GM06990 (cell line): ENCODE results near the gene LY6G5C.

Experiments used
- DNase-seq: peaks from one replicate; pipeline ENCODE4 v3.0.0-alpha.2; 2011; ENCODE audit not compliant: insufficient read length; ENCODE audit errors: extremely low read depth
- H3K27me3 ChIP-seq: replicated peaks from 2 replicates; pipeline ENCODE4 v1.6.0; 2011; ENCODE audit warnings: low read length; ENCODE audit not compliant: control insufficient read depth, insufficient read depth
- H3K36me3 ChIP-seq: 2 replicates; pipeline ENCODE4 v1.5.1; 2011; ENCODE audit warnings: low read length; ENCODE audit not compliant: control insufficient read depth, insufficient read depth
- H3K4me3 ChIP-seq: replicated peaks from 2 replicates; pipeline ENCODE4 v1.5.1; 2011; ENCODE audit warnings: low read depth, mild to moderate bottlenecking, control low read depth, low read length
- TF ChIP-seq, protein P1 (sequence below): IDR thresholded peaks from 2 replicates; pipeline ENCODE4 v1.5.1; 2011; ENCODE audit warnings: low read length, control low read depth, mild to moderate bottlenecking, inconsistent platforms; ENCODE audit not compliant: insufficient read depth, poor library complexity, severe bottlenecking

Gene LY6G5C

DNA sequence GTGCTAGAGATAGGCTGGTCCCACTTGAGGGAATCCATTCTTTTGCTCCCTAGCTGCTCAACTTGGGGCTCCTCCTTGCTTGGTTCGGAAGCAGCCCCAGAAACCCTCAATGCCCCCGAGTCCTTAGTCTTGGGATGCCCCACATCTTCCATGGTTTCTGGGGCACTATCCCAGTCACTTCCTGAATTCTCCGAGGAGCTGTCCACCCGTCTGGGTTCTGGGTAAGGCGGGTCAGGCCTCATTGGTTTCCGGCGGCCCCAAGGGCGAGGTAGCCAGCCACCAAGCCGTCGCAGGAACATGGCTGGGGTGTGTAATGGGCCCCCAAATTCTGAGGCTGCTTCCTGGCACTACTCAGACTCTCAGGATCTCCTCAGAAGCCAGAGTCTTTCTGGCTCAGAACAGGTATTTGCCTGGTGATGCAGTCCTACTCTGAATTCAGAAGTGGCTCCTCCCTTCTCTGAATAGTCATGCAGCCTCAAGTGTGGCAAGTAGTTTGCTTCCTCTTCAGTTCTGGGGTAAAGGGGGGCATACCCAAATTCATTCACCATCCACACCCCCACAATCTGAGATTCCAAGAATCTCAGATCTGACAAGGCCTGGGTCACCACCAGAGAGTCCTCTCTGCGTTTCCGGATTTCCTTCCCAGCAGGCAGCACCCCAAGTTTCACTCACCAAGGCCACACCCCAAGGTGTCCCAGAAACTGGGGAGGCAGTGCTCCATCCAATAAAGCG is 21.1 kb downstream of the LY6G5C start:
- no peak for DNase-seq
- Histone ChIP-seq H3K27me3 (no peaks in the 10 kb centered on the region), H3K4me3 (peak overlapping the region; percentile 92), H3K36me3 (peaks cover 11% of the 10 kb centered on the region)
- TF ChIP-seq, protein P1, sequence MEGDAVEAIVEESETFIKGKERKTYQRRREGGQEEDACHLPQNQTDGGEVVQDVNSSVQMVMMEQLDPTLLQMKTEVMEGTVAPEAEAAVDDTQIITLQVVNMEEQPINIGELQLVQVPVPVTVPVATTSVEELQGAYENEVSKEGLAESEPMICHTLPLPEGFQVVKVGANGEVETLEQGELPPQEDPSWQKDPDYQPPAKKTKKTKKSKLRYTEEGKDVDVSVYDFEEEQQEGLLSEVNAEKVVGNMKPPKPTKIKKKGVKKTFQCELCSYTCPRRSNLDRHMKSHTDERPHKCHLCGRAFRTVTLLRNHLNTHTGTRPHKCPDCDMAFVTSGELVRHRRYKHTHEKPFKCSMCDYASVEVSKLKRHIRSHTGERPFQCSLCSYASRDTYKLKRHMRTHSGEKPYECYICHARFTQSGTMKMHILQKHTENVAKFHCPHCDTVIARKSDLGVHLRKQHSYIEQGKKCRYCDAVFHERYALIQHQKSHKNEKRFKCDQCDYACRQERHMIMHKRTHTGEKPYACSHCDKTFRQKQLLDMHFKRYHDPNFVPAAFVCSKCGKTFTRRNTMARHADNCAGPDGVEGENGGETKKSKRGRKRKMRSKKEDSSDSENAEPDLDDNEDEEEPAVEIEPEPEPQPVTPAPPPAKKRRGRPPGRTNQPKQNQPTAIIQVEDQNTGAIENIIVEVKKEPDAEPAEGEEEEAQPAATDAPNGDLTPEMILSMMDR: no peak

DNA sequence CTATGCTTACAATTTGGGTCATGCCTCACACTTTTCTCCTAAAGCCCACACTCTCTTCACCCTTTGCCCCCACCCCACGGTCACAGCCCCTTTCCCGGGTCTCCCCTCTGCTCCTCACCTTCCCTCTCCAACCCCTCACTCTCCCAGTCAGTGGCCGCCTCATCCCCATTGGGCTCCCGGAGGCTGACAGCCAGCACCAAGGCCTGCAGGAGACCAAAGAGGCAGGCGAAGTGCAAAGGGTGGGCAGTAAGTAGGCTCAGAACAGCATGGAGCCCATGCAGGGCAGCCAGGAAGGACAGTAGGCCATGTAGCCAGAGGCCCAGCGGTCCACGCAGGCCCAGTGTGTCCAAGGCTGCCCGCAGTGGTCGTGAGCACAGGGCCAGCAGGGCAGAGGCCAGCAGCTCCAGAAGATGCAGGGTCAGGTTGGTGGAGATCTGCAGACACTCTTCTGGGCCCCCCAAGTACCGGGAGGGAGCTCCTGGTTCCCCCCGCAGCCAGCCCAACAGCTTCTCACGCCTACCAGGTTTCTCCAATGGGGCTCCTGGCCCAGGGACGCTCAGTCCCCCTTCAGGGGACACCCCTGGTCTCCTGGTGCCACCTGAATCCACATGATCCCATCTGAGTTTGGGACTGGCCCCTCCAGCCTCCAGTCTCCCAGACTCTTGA is 21.8 kb downstream of the LY6G5C start:
- TF ChIP-seq, protein P1: no peak
- DNase-seq: no peak
- Histone ChIP-seq H3K4me3 (peak overlapping the region; percentile 92), H3K36me3 (peaks cover 11% of the 10 kb centered on the region), H3K27me3 (no peaks in the 10 kb centered on the region)

DNA sequence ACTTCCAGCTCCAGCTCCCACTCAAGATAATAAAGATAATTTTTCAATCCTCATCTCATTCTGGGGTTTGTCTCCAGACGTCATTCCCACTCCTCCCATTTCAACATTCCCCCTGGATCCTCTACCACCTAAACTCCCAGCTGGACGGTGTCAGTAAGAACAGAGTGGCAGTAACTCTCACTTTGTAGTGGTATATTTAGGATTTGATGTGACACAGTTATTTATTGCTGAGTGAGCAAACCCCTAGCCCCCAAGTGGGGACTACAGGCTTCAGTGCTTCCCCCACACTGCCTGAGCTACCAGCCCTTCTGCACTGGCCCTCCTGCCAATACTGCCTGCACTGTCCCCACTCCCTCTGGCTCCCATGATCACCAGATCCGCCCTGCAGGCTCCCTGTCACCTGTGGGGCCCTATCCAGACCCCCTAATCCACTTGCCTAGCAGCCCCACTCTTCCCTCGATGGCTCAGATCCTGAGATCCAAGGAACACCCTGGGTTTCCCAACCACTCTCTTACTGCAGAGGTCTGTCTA is 22.6 kb downstream of the LY6G5C start:
- H3K36me3 ChIP-seq: peaks cover 11% of the 10 kb centered on the region
- TF ChIP-seq, protein P1: no peak
- DNase-seq: no peak
- H3K4me3 ChIP-seq: peak overlapping the region; percentile 11
- no peaks in the 10 kb centered on the region for H3K27me3 ChIP-seq

DNA sequence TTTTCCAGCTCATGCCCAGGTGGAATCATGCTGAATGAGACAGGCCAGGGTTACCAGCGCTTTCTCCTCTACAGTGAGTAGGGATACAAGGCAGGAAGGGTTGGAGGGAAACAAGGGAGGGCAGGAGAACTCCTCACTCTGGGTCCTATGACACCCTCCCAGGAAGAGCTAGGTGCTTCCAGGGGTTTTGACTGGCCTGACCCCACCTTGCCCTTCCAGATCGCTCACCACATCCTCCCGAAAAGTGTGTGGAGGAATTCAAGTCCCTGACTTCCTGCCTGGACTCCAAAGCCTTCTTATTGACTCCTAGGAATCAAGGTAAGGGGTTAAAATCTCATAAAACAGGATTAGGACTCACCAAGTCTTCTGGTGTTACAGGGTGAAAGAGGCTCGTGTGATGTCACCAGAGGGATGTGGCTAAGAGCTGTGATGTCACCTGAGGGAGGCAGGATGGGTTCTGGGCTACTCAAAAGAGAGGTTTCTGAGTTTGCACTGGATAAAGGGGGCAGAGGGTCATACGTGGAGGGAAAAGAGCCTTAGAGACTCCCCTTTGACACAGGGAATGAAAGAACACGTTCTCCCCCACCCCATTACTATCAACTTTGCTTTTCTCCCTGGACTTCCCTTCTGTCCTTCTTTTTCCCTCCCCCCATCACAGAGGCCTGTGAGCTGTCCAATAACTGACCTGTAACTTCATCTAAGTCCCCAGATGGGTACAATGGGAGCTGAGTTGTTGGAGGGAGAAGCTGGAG is 23.3 kb downstream of the LY6G5C start:
- Histone ChIP-seq H3K4me3 (no peak overlapping the region), H3K36me3 (peaks cover 11% of the 10 kb centered on the region)

DNA sequence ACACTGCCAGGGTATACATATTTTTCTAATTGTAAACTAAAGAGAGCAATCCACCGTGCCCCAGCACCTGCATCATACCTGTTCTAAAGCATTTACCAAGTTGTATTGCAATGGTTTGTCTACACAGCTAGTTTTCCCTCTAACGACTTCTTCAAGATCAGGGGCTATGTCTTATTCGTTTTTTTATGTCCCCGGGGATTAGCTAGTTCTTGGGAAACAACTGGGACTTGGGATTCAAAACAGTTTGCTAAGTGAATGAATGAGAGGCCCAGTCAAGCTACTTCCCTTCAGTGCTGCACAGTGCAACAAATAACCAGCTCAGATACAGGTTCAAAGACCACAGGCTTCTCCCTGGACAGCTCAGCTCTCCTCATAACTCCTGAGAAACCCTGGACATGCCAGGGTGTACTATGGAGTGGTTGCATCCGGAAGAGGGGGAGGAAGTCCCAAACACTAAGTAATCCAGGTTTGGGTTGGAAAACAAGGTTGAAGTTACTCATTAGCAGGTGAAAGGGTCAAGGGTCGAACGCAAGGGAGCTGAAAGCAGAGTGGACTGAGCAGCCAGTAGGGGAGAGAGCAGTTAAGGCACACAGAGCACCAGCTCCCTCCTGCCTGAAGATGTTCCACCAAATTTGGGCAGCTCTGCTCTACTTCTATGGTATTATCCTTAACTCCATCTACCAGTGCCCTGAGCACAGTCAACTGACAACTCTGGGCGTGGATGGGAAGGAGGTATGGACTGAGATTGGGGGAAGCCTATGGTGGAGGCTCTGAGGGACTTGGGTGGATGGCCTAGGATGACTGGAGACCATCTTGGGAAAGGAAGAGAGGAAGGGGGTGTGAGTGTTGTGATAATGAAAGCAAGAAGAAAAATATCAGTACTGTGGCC is 25.3 kb downstream of the LY6G5C start, which contains the start of gene APOM:
TSS of gene APOM (plus strand) at position 546 of the 889 bp plus-strand sequence. CDS start at position 619, 73 bp downstream.
- TF ChIP-seq, protein P1: no peak

More for the DNA sequence above, 23.3 kb downstream of the LY6G5C start:
- TF ChIP-seq, protein P1: no peak
- H3K27me3 ChIP-seq: no peaks in the 10 kb centered on the region
- DNase-seq: no peak

More for the DNA sequence above, 25.3 kb downstream of the LY6G5C start, which contains the start of gene APOM:
- no peak for DNase-seq
- Histone ChIP-seq H3K27me3 (no peaks in the 10 kb centered on the region), H3K4me3 (no peak within 1 kb of the TSS), H3K36me3 (peaks cover 7% of the 10 kb centered on the region)
